GM18907 (cell line): Measurements from ENCODE around the gene HRNR.
"Not testable (repeated sequence)": the region's sequence is repeated elsewhere in the genome, so short reads cannot be mapped to it uniquely, and the experiment has no call there.

ENCODE experiments used
- ATAC-seq: cut with Tn5 transposase; IDR thresholded peaks from one replicate; pipeline ENCODE4 v1.9.1; 2021; ENCODE audit warnings: mild to moderate bottlenecking, moderate library complexity; ENCODE audit not compliant: unreplicated experiment

HRNR gene

GRCh38 chr1:152224093-152224492 is at the start of gene HRNR:
Gene HRNR, minus strand, starts transcription at chr1:152224193. Its CDS starts 940 bp downstream, at chr1:152223253.
- ATAC-seq = no peak

DNA sequence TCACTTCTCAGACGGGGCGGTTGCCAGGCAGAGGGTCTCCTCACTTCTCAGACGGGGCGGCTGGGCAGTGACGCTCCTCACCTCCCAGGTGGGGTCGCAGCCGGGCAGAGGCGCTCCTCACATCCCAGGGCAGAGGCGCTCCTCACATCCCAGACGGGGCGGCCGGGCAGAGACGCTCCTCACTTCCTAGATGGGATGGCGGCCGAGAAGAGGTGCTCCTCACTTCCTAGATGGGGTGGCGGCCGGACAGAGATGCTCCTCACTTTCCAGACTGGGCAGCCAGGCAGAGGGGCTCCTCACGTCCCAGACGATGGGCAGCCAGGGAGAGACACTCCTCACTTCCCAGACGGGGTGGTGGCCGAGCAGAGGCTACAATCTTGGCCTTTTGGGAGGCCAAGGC is 32.4 kb upstream of the HRNR start:
- not testable (repeated sequence) for ATAC-seq

DNA sequence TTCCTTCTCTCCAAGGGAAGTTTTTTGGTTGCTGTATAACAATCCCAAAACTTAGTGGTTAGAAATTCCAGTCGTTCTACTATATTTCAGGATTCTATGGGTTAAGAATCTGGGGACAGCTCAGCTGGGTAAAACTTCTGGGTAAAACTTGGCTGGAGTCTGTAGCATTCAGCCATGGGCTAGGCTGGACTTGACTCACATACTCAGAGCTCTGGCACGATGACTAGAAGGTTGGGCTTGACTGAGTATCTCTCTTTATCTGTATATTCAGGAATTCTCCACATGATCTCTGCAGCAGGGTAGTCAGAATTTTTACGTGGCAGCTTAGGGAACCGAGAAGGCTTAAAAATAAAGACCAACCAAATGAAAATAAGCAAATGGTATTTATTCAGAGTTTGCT is 28.2 kb upstream of the HRNR start:
- no peak for ATAC-seq

GRCh38 chr1:152251391-152251790 is 27.4 kb upstream of the HRNR start:
- no peak for ATAC-seq

GRCh38 chr1:152247316-152247715 is 23.3 kb upstream of the HRNR start:
- no peak for ATAC-seq

GRCh38 chr1:152244576-152245273 is 20.7 kb upstream of the HRNR start:
- no peak for ATAC-seq

DNA sequence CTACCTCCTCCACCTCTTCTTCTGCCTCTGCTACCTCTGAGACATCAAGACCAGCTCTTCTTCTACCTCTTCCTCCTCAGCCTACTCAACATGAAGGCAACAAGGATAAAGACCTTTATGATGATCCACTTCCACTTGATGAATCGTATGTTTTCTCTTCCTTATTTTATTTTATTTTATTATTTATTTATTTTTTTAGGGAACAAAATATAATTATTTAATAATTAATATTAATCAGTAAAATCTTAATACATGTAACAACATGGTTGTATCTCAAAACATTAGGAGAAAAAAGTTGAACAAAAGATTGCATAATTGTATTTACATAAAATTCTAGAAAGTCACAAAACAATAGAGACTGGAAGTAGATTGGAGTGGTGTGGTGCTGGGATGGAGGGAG is 13.1 kb upstream of the HRNR start:
- no peak for ATAC-seq

- ATAC-seq = no peak
Observed at GRCh38 chr1:152228831-152229230, 4.8 kb upstream of the HRNR start.

- no peak for ATAC-seq
Observed at GRCh38 chr1:152227310-152227928, 3.4 kb upstream of the HRNR start.

- no peak for ATAC-seq
Observed at GRCh38 chr1:152225678-152226077, 1.7 kb upstream of the HRNR start.

DNA sequence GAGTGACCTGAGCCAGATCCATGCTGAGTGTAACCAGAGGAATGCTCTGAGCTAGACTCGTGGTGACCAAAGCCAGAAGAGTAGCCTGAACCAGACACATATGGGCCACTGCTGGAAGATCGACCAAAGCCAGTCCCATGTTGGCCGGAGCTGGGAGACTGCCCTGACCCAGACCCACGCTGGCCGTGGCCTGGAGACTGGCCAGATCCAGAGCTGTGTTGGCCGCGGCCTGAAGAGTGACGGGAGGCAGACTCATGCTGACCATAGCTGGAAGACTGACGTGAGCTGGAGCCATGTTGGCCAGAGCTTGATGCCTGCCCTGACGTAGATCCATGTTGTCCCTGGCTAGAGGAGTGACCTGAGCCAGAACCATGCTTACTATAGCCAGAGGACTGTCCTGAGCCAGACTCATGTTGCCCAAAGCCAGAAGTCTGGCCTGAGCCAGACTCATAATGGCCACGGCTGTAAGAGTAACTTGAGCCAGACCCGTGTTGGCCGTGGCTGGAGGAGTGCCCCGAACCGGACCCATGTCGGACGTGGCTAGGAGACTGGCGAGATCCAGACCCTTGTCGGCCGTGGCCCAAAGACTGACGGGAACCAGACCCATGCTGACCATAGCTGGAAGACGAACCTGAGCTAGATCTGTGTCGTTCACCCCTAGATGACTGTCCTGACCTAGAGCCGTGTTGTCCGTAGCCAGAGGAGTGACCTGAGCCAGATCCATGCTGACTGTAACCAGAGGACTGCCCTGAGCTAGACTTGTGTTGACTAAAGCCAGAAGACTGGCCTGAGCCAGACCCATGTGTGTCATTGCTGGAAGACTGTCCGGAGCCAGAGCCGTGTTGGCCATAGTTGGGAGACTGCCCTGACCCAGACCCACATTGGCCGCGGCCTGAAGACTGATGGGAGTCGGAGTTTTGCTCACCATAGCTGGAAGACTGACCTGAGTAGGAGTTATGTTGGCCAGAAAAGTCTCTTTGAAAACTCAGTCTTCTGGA is 3.5 kb downstream of the HRNR start:
- ATAC-seq = no peak

DNA sequence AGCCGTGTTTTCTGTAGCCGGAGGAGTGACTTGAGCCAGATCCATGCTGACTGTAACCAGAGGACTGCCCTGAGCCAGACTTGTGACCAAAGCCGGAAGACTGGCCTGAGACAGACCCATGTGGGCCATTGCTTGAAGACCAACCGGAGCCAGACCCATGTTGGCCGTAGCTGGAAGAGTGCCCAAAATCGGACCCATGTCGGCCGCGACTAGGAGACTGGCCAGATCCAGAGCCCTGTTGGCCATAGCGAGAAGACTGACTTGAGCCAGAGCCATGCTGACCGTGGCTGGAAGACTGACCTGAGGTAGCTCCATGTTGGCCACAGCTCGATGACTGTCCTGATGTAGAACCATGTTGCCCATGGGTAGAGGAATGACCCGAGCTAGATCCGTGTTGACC is 4.6 kb downstream of the HRNR start:
- ATAC-seq = not testable (repeated sequence)

DNA sequence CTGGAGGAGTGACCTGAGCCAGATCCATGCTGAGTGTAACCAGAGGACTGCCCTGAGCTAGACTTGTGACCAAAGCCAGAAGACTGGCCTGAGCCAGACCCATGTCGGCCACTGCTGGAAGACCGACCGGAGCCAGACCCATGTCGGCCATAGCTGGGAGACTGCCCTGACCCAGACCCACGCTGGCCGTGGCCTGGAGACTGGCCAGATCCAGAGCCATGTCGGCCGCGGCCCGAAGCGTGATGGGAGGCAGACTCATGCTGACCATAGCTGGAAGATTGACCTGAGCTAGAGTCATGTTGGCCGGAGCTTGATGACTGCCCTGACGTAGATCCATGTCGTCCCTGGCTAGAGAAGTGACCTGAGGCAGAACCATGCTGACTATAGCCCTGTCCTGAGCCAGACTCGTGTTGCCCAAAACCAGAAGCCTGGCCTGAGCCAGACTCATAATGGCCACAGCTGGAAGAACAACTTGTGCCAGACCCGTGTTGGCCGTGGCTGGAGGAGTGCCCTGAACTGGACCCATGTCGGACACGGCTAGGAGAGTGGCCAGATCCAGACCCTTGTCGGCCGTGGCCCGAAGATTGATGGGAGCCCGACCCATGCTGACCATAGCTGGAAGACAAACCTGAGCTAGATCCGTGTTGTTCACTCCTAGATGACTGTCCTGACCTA is 5.1 kb downstream of the HRNR start:
- no peak for ATAC-seq

DNA sequence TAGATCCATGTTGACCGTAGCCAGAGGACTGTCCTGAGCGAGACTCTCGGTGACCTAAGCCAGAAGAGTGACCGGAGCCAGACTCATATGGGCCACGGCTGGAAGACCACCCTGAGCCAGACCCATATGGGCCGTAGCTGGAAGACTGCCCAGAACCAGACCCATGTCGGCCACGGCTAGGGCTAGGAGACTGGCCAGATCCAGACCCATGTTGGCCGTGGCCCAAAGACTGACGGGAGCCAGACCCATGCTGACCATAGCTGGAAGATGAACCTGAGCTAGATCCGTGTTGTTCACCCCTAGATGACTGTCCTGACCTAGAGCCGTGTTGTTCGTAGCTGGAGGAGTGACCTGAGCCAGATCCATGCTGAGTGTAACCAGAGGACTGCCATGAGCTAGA is 8.4 kb downstream of the HRNR start:
- not testable (repeated sequence) for ATAC-seq

DNA sequence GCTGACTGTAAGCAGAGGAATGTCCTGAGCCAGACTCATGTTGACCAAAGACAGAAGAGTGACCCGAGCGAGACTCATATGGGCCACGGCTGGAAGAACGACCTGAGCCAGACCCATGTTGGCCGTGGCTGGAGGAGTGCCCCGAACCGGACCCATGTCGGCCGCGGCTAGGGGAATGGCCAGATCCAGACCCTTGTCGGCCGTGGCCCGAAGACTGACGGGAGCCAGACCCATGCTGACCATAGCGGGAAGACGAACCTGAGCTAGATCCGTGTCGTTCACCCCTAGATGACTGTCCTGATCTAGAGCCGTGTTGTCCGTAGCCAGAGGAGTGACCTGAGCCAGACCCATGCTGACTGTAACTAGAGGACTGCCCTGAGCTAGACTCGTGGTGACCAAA is 9.1 kb downstream of the HRNR start:
- ATAC-seq = not testable (repeated sequence)

- no peak for ATAC-seq
Observed at GRCh38 chr1:152198982-152199381, 25.0 kb downstream of the HRNR start.

GRCh38 chr1:152197361-152197941 is 26.5 kb downstream of the HRNR start:
- no peak for ATAC-seq

GRCh38 chr1:152191711-152192110 is 32.3 kb downstream of the HRNR start:
- no peak for ATAC-seq

DNA sequence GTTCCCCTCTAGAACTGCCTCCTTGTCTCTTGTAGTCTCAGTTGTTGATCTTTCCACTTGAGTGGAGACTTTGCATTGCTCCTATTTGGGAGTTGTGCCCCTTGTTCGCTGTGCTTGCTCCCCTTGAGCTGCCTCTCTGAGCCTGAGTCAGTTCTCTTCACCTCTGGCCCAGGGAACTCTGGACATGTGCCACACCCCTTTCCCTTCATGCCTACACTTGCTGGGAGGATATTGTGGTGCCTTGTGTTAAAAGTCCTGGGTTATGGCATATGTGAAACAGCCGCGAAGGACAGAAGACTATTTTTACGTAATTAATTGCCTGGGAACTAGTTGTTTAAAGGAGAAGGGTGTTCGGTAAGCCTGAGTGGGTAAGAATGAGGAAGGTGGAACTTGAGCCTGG is 32.7 kb downstream of the HRNR start:
- ATAC-seq = no peak

GRCh38 chr1:152190589-152190988 is 33.4 kb downstream of the HRNR start:
- no peak for ATAC-seq
